Lung (tissue), 16 donors: ENCODE measurements around the gene LILRB1. TPM values are rescaled to one million over a fixed set of nuclear protein-coding genes. Genes with fewer than 3 reads are reported as not detected.
"Not testable (repeated sequence)": the region's sequence is repeated elsewhere in the genome, so short reads cannot be mapped to it uniquely, and the experiment has no call there.

Experiments used
- ATAC-seq: fragments of 200-7000 bp; cut with Tn5 transposase; one replicate; pipeline ENCODE4 v1.9.1; 2020; ENCODE audit warnings: moderate number of reproducible peaks; ENCODE audit not compliant: insufficient read depth, low FRiP score
- DNase-seq, 3 donors: peaks; one replicate each; pipeline ENCODE4 v3.0.0-alpha.2; 2013 to 2017
- H3K27ac ChIP-seq, 2 donors: one replicate each; pipeline ENCODE4 v1.5.1; 2013; ENCODE audit warnings: mild to moderate bottlenecking in 2 of 2, moderate library complexity in 2 of 2, control low read depth in 1 of 2, inconsistent platforms in 1 of 2, low read depth in 1 of 2, low read length in 1 of 2
- H3K27me3 ChIP-seq, 3 donors: one replicate each; pipeline ENCODE4 v1.5.1; 2013; ENCODE audit warnings: low read length in 2 of 3; ENCODE audit not compliant: control insufficient read depth in 3 of 3, insufficient read depth in 3 of 3
- H3K36me3 ChIP-seq, 4 donors: one replicate each; pipeline ENCODE4 v1.5.1; 2013; ENCODE audit warnings: low read length in 4 of 4, mild to moderate bottlenecking in 1 of 4, moderate library complexity in 1 of 4; ENCODE audit not compliant: control insufficient read depth in 4 of 4, insufficient read depth in 4 of 4
- H3K4me1 ChIP-seq, 5 donors: one replicate each; pipeline ENCODE4 v1.5.1; 2013; ENCODE audit warnings: low read length in 5 of 5, mild to moderate bottlenecking in 2 of 5, moderate library complexity in 1 of 5; ENCODE audit not compliant: control insufficient read depth in 5 of 5, insufficient read depth in 5 of 5
- H3K4me3 ChIP-seq: one replicate; pipeline ENCODE4 v1.5.1; 2013; ENCODE audit warnings: mild to moderate bottlenecking, control low read depth, moderate library complexity
- H3K9ac ChIP-seq, 2 donors: one replicate each; pipeline ENCODE4 v1.5.1; 2013; ENCODE audit warnings: low read length in 2 of 2, control low read depth in 1 of 2; ENCODE audit not compliant: insufficient read depth in 1 of 2
- H3K9me3 ChIP-seq, 4 donors: one replicate each; pipeline ENCODE4 v1.5.1; 2013; ENCODE audit warnings: low read length in 3 of 4, mild to moderate bottlenecking in 1 of 4, moderate library complexity in 1 of 4; ENCODE audit not compliant: control insufficient read depth in 4 of 4, insufficient read depth in 3 of 4
- CTCF ChIP-seq: IDR thresholded peaks from 2 replicates; pipeline ENCODE4 v1.5.1; 2012; ENCODE audit warnings: mild to moderate bottlenecking; ENCODE audit errors: control extremely low read depth, extremely low read depth
- WGBS, 2 donors: extraction: QIAGEN DNeasy Blood & Tissue Kit; methylation state at CpG; one replicate each; pipeline ENCODE4 v1.1.7; 2013; 5-methylcytosine and 5-hydroxymethylcytosine counted together
- long read RNA-seq, 5 donors: transcript quantifications; one replicate each; lab custom pipeline, GENCODE V29; 2026
- polyA plus RNA-seq, 2 donors: library from polyadenylated mRNA; stranded (reverse); fragments of 200-250 nt; gene quantifications; one replicate each; pipeline ENCODE4 v1.2.1, GENCODE V29; 2013
- total RNA-seq, 2 donors: library from RNA; depleted of rRNA in 1 of 2; stranded (reverse); fragments of >200 nt in 1 of 2; gene quantifications; one replicate each; pipeline ENCODE4 v1.2.1, GENCODE V29; 2014 to 2021
- donor health status: control.
- donor health status: control.
- donor health status: Bipolar disorder and iron deficiency.
- donor health status: healthy.
- donor health status: DM: yes; HTN: yes; CAD: no.

The LILRB1 gene
- total RNA-seq (10 to 100 TPM in 1 of 2 donors, 1 to 10 TPM in 1; 5.1 to 33.3 TPM), polyA plus RNA-seq (10 to 100 TPM in 1 of 2 donors, 1 to 10 TPM in 1; 8.1 to 90.5 TPM)
- long read RNA-seq, donor 1 = 0 reads
- long read RNA-seq, donor 2 = 0 reads
- long read RNA-seq, donor 3 = 0 reads
- long read RNA-seq, donor 4 = 0 reads
- long read RNA-seq, donor 5 = 0 reads

DNA sequence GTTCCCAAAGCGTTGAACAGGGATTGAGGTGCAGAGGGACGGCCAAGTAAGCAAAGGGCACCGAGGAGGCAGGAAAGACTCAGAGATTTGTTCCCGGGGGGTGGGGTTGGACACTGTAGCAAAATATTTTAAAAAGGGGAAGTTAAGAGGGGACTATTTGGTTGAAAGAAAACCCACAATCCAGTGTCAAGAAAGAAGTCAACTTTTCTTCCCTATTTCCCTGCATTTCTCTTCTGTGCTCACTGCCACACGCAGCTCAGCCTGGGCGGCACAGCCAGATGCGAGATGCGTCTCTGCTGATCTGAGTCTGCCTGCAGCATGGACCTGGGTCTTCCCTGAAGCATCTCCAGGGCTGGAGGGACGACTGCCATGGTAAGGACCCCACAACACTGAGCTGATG lies at the start of gene LILRB1:
Gene LILRB1 (plus strand): TSS at position 223 of the 400 bp plus-strand sequence. CDS start 590 bp downstream, outside the sequence.
- not testable (repeated sequence) for DNase-seq, H3K4me1 ChIP-seq, H3K27me3 ChIP-seq, H3K4me3 ChIP-seq, H3K9me3 ChIP-seq, H3K9ac ChIP-seq, H3K27ac ChIP-seq, ATAC-seq, H3K36me3 ChIP-seq
- WGBS, 2 donors = 26 to 55% methylated on average over 9 of the region's 9 CpGs

- Histone ChIP-seq H3K27me3 (no peaks in the 10 kb centered on the region), H3K9me3 (peaks cover 0 to 8% (median 3%) of the 10 kb centered on the region in 4 donors), H3K27ac (no peak overlapping the region), H3K9ac (no peak overlapping the region), H3K4me3 (no peak overlapping the region), H3K36me3 (no peaks in the 10 kb centered on the region), H3K4me1 (no peaks in the 10 kb centered on the region)
- no peak for TF ChIP-seq CTCF
- DNase-seq (no peak), ATAC-seq (no peak)
- WGBS, 2 donors = 75 to 90% methylated on average over 5 of the region's 5 CpGs
These were observed 43.9 kb upstream of the LILRB1 start for GRCh38 chr19:54586397-54586796.

DNA sequence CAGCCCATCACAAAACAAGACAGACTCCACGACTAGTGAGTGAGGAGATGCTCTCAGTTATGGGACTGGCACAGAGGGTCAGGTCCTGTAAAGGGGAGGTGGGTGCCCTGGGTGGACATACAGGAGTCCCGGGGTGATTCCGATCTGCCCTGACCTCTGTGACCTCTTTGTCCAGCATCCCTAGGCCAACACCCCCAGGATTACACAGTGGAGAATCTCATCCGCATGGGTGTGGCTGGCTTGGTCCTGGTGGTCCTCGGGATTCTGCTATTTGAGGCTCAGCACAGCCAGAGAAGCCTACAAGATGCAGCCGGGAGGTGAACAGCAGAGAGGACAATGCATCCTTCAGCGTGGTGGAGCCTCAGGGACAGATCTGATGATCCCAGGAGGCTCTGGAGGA lies 43.3 kb upstream of the LILRB1 start:
- Histone ChIP-seq H3K27ac (no peak overlapping the region), H3K9ac (no peak overlapping the region), H3K4me3 (no peak overlapping the region), H3K9me3 (peaks cover 0 to 10% (median 3%) of the 10 kb centered on the region in 4 donors), H3K4me1 (no peaks in the 10 kb centered on the region), H3K36me3 (no peaks in the 10 kb centered on the region), H3K27me3 (no peaks in the 10 kb centered on the region)
- TF ChIP-seq CTCF = no peak
- no peak for ATAC-seq
- WGBS, 2 donors = 75 to 86% methylated on average over 7 of the region's 7 CpGs
- DNase-seq = no peak

GRCh38 chr19:54593445-54593844 lies 36.8 kb upstream of the LILRB1 start, which contains the start of gene LILRA1:
LILRA1 (plus strand) TSS chr19:54593632; CDS start chr19:54594245, 613 bp downstream.
- not testable (repeated sequence) for DNase-seq, ATAC-seq, H3K4me1 ChIP-seq, H3K4me3 ChIP-seq, H3K27me3 ChIP-seq, H3K9ac ChIP-seq, H3K36me3 ChIP-seq
- peak within 1 kb of the TSS in 1 of 2 donors; percentile 45 for H3K27ac ChIP-seq
- WGBS, 2 donors = 23 to 54% methylated on average over 5 to 6 of the region's 6 CpGs
- H3K9me3 ChIP-seq = peaks cover 0 to 15% (median 2%) of the 10 kb centered on the region in 4 donors

- H3K36me3 ChIP-seq, H3K4me1 ChIP-seq, H3K4me3 ChIP-seq, H3K27me3 ChIP-seq, DNase-seq, H3K9ac ChIP-seq, ATAC-seq: not testable (repeated sequence)
- Histone ChIP-seq H3K27ac (peak overlapping the region in 1 of 2 donors; percentile 45), H3K9me3 (peaks cover 0 to 12% (median 2%) of the 10 kb centered on the region in 4 donors)
- 42 to 58% methylated on average over 7 to 9 of the region's 9 CpGs for WGBS, 2 donors
These were observed 36.2 kb upstream of the LILRB1 start for GRCh38 chr19:54593931-54594626.
